Measurements from ENCODE around the gene CCDC51. TPM values are rescaled to one million over a fixed set of nuclear protein-coding genes. Genes with fewer than 3 reads are reported as not detected.

The CCDC51 gene
- total and polyA plus RNA-seq, 2 donors (not counting 3 experiments of a cell fraction or from before 2014, with no cell fraction given) = 11.2 to 11.3 TPM

DNA sequence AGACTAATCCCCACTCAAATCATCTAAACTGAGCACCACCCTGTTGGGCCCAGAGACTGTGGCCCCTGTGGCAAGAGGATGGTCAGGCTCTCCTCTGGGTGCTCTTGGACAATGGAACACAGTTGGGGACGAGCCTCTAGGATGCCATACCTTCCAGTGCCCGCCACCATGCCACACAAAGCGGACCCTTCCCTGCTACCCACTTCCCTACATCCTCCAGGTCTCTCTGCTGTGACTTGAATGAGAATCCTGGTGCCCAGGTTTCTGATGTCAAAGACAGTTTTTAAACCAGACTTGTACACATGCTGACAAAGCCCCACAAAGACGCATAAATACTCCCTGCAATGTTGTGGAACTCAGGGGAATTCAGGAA, 4.7 kb downstream of the CCDC51 start:
- POLR2A ChIA-PET = interaction anchor here (1.5 kb wide), 1 partner anchor 34 kb away, joined by 7 read pairs; no protein-coding TSS in a partner anchor
- H4K20me1 ChIP-seq (replicated peaks; ENCODE audit: control insufficient read depth, extremely low read depth, insufficient read depth, low read length) = no peaks in the 10 kb centered on the region
- no peak overlapping the region for H3K9ac ChIP-seq (replicated peaks; ENCODE audit: extremely low read depth, insufficient read depth, low read length)
- CTCF ChIA-PET = interaction anchor here (0.8 to 10.4 kb wide), 40 partner anchors 9 to 278 kb away, joined by 3 to 723 read pairs (median 22); partner anchors contain the start of genes ATRIP, CAMP, CDC25A and NME6
- no peak for DNase-seq (ENCODE audit: low read depth, low spot score)
- no peak overlapping the region for H3K4me2 ChIP-seq (ENCODE audit: insufficient read depth, low read length)
- dilution Hi-C loops (cut with MboI; ENCODE audit: extremely low pct_ligation_motif_present, low sequenced_read_pairs) (no loop called here), intact Hi-C loops (cut with micrococcal nuclease) (no loop called here)
- H3K79me2 ChIP-seq (ENCODE audit: control insufficient read depth, insufficient read depth, low read length) = peaks cover 3% of the 10 kb centered on the region
- peaks cover 9% of the 10 kb centered on the region for H3K4me1 ChIP-seq (ENCODE audit: control insufficient read depth, extremely low read depth, insufficient read depth, low read length)
- no peak overlapping the region for H2AFZ ChIP-seq (ENCODE audit: low read depth, low read length)
- BruUV-seq (replicated peaks) = no TSS peak
- no peak for FAIRE-seq
- H3K27ac ChIP-seq (ENCODE audit: insufficient read depth, low read depth, low read length) = no peak overlapping the region
- no peaks in the 10 kb centered on the region for H3K9me1 ChIP-seq (replicated peaks; ENCODE audit: control insufficient read depth, extremely low read depth, insufficient read depth, low read length)
- peaks cover 0 to 9% of the 10 kb centered on the region in 2 experiments for H3K36me3 ChIP-seq (ENCODE audit: control insufficient read depth in 2 of 2, extremely low read depth in 1 of 2, insufficient read depth in 2 of 2, low read length in 2 of 2)
- no peak overlapping the region for H3K4me3 ChIP-seq (replicated peaks in 1 of 3; ENCODE audit: insufficient read depth in 1 of 3, low read depth in 1 of 3, low read length in 3 of 3)
- TF ChIP-seq MYC (IDR thresholded peaks at IDR 0.05; ENCODE audit: low read depth, low read length) (no peak), POLR2A (IDR thresholded peaks at IDR 0.05; ENCODE audit: low read depth, low read length) (no peak)
- TF ChIP-seq, protein P1, sequence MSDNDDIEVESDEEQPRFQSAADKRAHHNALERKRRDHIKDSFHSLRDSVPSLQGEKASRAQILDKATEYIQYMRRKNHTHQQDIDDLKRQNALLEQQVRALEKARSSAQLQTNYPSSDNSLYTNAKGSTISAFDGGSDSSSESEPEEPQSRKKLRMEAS (IDR thresholded peaks at IDR 0.05; ENCODE audit: insufficient read depth, insufficient read length) = no peak
- no peaks in the 10 kb centered on the region for H3K27me3 ChIP-seq (ENCODE audit: control insufficient read depth in 2 of 2, insufficient read depth in 2 of 2, low read length in 2 of 2)
- no peaks in the 10 kb centered on the region for H3K9me3 ChIP-seq (replicated peaks; ENCODE audit: control insufficient read depth, insufficient read depth, low read length)

DNA sequence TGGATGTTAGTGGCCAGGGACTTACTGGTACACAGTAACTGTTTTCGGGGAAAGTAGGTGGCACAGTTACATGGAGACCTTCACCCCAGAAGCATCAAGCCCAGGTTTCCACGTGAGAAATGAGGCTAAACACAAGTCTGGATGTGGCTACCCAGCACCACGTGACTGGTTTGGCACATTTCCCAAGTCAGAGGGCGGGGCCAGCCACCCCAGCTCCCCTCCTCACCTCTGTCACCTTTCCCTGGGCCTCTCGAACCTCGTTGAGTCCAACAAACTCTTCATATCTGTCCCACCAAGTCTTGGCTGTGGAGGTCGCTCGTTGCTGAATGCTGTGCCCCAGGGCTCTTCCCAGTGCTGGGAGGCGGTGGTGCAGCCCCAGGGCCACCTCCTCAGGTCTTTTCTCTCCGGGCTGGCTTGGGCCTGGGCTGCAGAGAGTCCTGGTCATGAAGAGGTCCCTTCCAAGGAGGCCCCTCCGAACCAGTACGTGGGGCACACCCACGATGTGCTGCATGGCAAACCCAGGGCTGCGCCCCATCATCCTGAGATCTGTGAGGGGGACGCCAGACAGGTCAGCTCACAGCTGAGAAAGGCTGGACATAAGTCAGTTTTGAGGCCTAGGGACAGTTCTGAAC, 5.2 kb downstream of the CCDC51 start:
- Histone ChIP-seq H3K9me3 (replicated peaks; ENCODE audit: control insufficient read depth, insufficient read depth, low read length) (no peaks in the 10 kb centered on the region), H3K27me3 (ENCODE audit: control insufficient read depth in 2 of 2, insufficient read depth in 2 of 2, low read length in 2 of 2) (no peaks in the 10 kb centered on the region), H3K36me3 (ENCODE audit: control insufficient read depth in 2 of 2, extremely low read depth in 1 of 2, insufficient read depth in 2 of 2, low read length in 2 of 2) (peaks cover 0 to 9% of the 10 kb centered on the region in 2 experiments), H3K4me1 (ENCODE audit: control insufficient read depth, extremely low read depth, insufficient read depth, low read length) (peaks cover 11% of the 10 kb centered on the region), H3K9me1 (replicated peaks; ENCODE audit: control insufficient read depth, extremely low read depth, insufficient read depth, low read length) (no peaks in the 10 kb centered on the region), H4K20me1 (replicated peaks; ENCODE audit: control insufficient read depth, extremely low read depth, insufficient read depth, low read length) (no peaks in the 10 kb centered on the region), H3K9ac (replicated peaks; ENCODE audit: extremely low read depth, insufficient read depth, low read length) (no peak overlapping the region), H3K27ac (ENCODE audit: insufficient read depth, low read depth, low read length) (no peak overlapping the region), H2AFZ (ENCODE audit: low read depth, low read length) (no peak overlapping the region), H3K4me3 (replicated peaks in 1 of 3; ENCODE audit: insufficient read depth in 1 of 3, low read depth in 1 of 3, low read length in 3 of 3) (no peak overlapping the region), H3K4me2 (ENCODE audit: insufficient read depth, low read length) (no peak overlapping the region), H3K79me2 (ENCODE audit: control insufficient read depth, insufficient read depth, low read length) (peaks cover under 1% of the 10 kb centered on the region)
- BruUV-seq (replicated peaks) = no TSS peak
- TF ChIP-seq POLR2AphosphoS5 (IDR thresholded peaks at IDR 0.05; ENCODE audit: insufficient read depth, low read depth, low read length) (no peak), CTCF (IDR thresholded peaks at IDR 0.05; ENCODE audit: extremely low read depth in 1 of 2, insufficient read depth in 1 of 2, low read depth in 1 of 2, low read length in 2 of 2) (no peak), EZH2 (IDR thresholded peaks at IDR 0.05; ENCODE audit: borderline replicate concordance, low read depth, low read length, severe bottlenecking) (no peak), GATA2 (IDR thresholded peaks at IDR 0.05; ENCODE audit: insufficient read depth, insufficient read length, low read depth, low read length) (no peak), MYC (IDR thresholded peaks at IDR 0.05; ENCODE audit: low read depth, low read length) (no peak), JUN (IDR thresholded peaks at IDR 0.05; ENCODE audit: borderline replicate concordance, insufficient read depth, insufficient read length, low read depth) (no peak), FOS (IDR thresholded peaks at IDR 0.05; ENCODE audit: borderline replicate concordance, insufficient read depth, low read length) (no peak), POLR2A (IDR thresholded peaks at IDR 0.05; ENCODE audit: low read depth, low read length) (no peak)
- TF ChIP-seq, protein P1 (IDR thresholded peaks at IDR 0.05; ENCODE audit: insufficient read depth, insufficient read length) = no peak
- intact Hi-C loops (cut with micrococcal nuclease) = no loop called here
- CTCF ChIA-PET = interaction anchor here (0.7 to 10.4 kb wide), 9 partner anchors 12 to 240 kb away, joined by 3 to 723 read pairs (median 63); partner anchors contain the start of genes ATRIP, CAMP and UCN2
- POLR2A ChIA-PET = no interaction called here
- no peak for DNase-seq (ENCODE audit: low read depth, low spot score)
- dilution Hi-C loops (cut with MboI; ENCODE audit: extremely low pct_ligation_motif_present, low sequenced_read_pairs) = no loop called here
- no peak for FAIRE-seq
